Dendritic cell treated with granulocyte-macrophage colony-stimulating factor and Interleukin-4, amounts not matched to agents 40 ng/mL and 50 ng/mL, for 4 days (primary cell): Measurements from ENCODE around the gene C9orf78.

Experiments
- H3K27ac Mint-ChIP-seq: one replicate; pipeline ENCODE4 v1.8.0; 2022; ENCODE audit warnings: mild to moderate bottlenecking, mixed read lengths
- H3K27me3 Mint-ChIP-seq: one replicate; pipeline ENCODE4 v1.8.0; 2022; ENCODE audit warnings: mild to moderate bottlenecking, mixed read lengths
- H3K36me3 Mint-ChIP-seq: one replicate; pipeline ENCODE4 v1.8.0; 2022; ENCODE audit warnings: low read depth, mixed read lengths
- H3K4me1 Mint-ChIP-seq: one replicate; pipeline ENCODE4 v1.8.0; 2022; ENCODE audit warnings: low read depth, mixed read lengths
- H3K4me3 Mint-ChIP-seq: one replicate; pipeline ENCODE4 v1.8.0; 2022; ENCODE audit warnings: mild to moderate bottlenecking, moderate library complexity, mixed read lengths
- H3K9me3 Mint-ChIP-seq: one replicate; pipeline ENCODE4 v1.8.0; 2022; ENCODE audit warnings: mixed read lengths
- intact Hi-C: fragments of 100-400 bp; cut with micrococcal nuclease; formaldehyde crosslinking; loops from one replicate; pipeline ENCODE4 v1.15.0; 2022

The C9orf78 gene

DNA sequence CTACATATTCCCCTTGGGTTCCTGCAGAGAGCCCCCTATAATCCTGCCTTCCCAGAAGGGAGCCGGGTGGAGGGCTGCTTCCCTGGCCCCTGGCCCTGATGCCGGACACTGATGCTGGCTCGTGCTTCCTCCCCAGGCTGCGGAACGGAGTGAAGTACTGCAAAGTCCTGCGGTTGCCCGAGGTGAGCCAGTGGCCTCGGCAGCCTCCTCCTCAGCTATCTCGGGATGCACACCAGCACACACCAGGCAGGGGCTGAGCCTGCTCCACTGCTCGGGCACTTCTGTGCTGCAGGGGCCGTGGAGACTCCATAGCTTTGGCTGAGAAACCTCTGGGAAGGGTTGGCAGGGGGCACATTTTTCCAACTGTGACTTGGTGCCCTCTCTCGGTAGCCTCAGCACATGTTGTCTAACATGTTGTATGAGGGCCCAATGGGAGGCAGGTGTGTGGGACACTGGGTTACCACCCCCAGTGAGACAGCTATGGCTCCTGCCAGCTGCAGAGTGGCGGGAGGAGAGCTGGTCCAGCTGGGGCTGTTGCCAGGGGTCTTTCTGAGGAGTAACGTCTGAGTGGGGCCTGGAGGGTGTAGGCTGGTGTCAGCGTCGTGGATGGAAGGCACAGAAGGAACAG is 38.6 kb upstream of the C9orf78 start:
- no peak overlapping the region for H3K4me3 Mint-ChIP-seq
- no peaks in the 10 kb centered on the region for H3K9me3 Mint-ChIP-seq
- no peak overlapping the region for H3K27ac Mint-ChIP-seq
- intact Hi-C loops = no loop called here
- no peaks in the 10 kb centered on the region for H3K27me3 Mint-ChIP-seq
- H3K36me3 Mint-ChIP-seq = peaks cover 29% of the 10 kb centered on the region
- H3K4me1 Mint-ChIP-seq = no peaks in the 10 kb centered on the region

DNA sequence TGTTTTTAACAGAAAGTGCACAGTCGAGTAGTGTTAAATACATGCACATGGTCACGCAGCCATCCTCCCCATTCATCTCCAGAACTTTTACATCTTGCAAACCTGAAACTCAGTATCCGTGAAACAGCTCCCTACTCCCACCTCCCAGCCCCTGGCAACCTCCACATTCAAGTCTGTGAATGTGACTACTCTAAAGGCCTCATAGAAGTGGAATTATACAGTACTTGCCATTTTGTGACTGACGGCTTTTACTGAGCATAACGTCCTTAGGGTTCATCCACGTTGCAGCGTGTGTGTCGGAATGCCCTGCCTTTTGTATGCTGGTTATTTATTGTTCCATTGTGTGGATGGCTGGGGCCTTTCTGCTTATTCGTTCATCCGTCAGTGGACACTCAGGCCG is 36.0 kb upstream of the C9orf78 start:
- intact Hi-C loops = no loop called here
- H3K27ac Mint-ChIP-seq = no peak overlapping the region
- H3K4me1 Mint-ChIP-seq = peaks cover 8% of the 10 kb centered on the region
- no peak overlapping the region for H3K4me3 Mint-ChIP-seq
- no peaks in the 10 kb centered on the region for H3K9me3 Mint-ChIP-seq
- peaks cover 55% of the 10 kb centered on the region for H3K36me3 Mint-ChIP-seq
- no peaks in the 10 kb centered on the region for H3K27me3 Mint-ChIP-seq

DNA sequence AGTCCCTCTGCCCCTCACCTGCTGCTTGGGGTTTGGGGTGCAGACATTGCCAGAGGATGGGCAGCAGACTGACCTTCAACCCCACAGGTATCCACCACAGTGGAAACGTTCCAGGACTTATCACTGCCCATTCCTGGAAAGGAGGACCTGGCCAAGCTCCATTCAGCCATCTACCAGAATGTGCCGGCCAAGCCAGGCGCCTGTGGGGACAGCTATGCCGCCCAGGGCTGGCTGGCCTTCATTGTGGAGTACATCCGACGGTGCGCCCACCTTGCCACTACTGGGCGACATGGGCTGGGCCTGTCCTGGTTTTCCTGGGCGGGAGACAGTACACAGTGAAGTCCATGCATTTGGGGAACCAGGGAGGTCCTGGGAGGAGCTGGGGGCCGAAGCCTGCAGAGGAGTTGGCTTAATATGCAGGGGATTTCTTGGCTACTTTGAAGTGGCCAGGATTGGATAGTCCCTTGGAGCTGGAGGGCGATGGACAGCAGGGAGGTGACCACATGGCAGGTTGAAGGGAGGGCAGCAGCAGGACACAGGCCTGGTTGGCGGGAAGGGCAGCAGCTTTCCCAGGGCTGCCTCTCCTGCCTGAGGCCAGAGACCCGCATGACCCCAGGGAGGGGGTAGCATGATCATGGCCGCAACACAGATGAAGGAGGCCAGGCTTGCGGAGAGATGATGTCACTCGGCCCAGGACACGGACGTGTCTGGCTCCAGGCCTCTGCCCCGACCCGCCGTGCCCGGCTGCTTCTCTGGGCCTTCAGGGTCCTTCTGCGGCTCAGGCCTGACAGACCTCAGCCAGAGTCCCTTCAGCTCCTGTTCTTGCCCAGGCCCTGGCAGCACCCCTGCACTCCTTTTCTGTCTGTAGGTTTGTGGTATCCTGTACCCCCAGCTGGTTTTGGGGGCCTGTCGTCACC is 34.8 kb upstream of the C9orf78 start:
- no peak overlapping the region for H3K27ac Mint-ChIP-seq
- H3K4me3 Mint-ChIP-seq = no peak overlapping the region
- H3K4me1 Mint-ChIP-seq = peaks cover 19% of the 10 kb centered on the region
- no peaks in the 10 kb centered on the region for H3K9me3 Mint-ChIP-seq
- no peaks in the 10 kb centered on the region for H3K27me3 Mint-ChIP-seq
- intact Hi-C loops = no loop called here
- H3K36me3 Mint-ChIP-seq = peaks cover 65% of the 10 kb centered on the region

DNA sequence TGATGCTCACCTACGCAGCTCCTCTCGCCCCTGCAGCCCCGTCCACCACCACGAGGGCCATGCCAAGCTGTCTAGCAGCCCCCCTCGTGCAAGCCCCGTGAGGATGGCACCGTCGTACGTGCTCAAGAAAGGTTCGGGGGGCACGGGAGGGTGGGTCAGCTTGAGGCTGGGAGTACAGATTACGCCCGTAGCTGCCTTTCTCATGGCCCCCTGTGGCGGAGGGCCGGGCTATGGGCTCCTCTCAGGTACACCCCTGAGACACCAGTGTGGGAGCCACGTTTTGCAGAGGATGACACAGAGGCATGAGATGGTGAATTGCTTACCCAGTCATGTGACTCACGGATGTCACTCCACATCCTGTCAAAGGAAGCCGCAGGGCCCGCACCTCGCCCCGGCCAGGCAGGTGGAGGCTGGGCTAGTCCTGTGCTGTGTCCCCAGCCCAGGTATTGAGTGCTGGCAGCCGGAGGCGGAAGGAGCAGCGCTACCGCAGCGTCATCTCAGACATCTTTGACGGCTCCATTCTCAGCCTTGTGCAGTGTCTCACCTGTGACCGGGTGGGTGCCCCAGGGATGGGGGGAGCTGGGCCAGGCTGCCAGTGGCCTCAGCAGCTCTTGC is 33.9 kb upstream of the C9orf78 start:
- intact Hi-C loops = no loop called here
- H3K36me3 Mint-ChIP-seq = peaks cover 73% of the 10 kb centered on the region
- no peaks in the 10 kb centered on the region for H3K9me3 Mint-ChIP-seq

DNA sequence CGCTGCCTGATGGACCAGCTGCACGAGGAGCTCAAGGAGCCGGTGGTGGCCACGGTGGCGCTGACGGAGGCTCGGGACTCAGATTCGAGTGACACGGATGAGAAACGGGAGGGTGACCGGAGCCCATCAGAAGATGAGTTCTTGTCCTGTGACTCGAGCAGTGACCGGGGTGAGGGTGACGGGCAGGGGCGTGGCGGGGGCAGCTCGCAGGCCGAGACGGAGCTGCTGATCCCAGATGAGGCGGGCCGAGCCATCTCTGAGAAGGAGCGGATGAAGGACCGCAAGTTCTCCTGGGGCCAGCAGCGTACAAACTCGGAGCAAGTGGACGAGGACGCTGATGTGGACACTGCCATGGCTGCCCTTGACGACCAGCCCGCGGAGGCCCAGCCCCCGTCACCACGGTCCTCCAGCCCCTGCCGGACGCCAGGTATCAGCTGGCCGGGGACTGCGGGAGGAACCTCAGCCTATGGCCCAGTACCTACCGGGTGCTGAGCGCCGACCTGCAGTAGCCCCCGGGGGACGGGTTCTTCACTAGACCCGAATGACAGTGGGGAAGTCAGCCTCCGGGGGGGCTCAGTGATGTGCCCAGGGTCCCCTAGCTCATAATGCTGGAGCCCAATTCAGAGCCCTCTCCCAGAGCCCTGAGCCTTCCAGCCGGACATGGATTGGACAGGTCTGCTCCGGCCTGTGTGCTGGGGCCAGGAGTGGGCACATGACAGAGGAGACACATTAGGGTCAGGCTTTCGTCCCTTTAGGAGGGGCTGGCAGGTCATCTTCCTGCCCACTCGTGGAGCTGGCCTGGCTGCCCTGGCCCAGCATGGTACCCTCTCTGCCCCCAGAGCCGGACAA is 33.2 kb upstream of the C9orf78 start:
- no peak overlapping the region for H3K27ac Mint-ChIP-seq
- no peaks in the 10 kb centered on the region for H3K27me3 Mint-ChIP-seq
- H3K36me3 Mint-ChIP-seq = peaks cover 80% of the 10 kb centered on the region
- H3K9me3 Mint-ChIP-seq = no peaks in the 10 kb centered on the region
- H3K4me3 Mint-ChIP-seq = no peak overlapping the region
- intact Hi-C loops = no loop called here
- peaks cover 19% of the 10 kb centered on the region for H3K4me1 Mint-ChIP-seq

More for the DNA sequence above, 33.9 kb upstream of the C9orf78 start:
- Mint-ChIP-seq H3K27ac (no peak overlapping the region), H3K4me3 (no peak overlapping the region), H3K27me3 (no peaks in the 10 kb centered on the region), H3K4me1 (peaks cover 19% of the 10 kb centered on the region)

DNA sequence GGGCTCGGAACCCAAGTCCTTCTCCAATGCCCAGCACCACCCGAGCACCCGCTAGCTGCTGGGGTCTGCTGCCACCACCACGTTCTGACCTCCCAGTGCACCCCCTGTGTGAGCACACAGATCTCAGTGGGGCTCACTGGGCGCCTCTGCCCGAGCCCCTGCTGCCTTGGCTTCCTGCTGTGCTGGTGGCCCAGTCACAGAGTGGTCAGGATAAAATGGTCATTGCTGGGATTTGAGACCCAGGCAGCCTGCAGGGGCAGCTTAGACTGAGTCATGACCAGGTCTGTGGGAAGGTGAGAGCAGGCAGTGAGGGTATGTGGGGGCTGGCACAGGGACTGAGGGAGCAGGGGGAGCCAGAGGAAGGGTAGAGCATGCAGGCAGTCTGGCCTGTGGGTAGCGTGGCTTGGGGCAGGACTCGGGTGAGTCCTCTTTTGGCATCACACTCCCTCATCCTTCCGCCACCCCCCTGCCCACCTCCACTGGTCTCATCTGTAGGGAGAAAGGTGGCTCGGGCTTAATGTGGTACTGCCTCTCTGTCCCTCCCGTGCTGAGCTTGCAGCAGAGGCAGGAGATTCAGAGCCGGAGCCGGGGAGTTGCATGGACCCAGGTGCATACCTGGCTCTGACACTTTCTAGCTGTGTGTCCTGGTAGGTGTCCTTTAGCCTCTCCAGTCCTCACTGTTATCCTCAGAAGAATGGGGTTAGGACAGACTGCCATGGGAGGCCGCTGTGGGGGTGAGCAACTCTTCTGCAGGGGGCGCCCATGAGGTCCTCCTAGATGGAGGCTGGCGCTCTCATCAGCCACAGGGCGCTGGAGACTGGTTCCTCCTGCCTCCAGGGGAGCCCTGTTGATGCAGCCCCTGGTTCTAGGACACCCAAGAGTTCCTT is 32.3 kb upstream of the C9orf78 start:
- intact Hi-C loops = no loop called here
- Mint-ChIP-seq H3K27ac (no peak overlapping the region), H3K36me3 (peaks cover 89% of the 10 kb centered on the region), H3K9me3 (no peaks in the 10 kb centered on the region), H3K27me3 (no peaks in the 10 kb centered on the region), H3K4me3 (no peak overlapping the region), H3K4me1 (peaks cover 19% of the 10 kb centered on the region)

DNA sequence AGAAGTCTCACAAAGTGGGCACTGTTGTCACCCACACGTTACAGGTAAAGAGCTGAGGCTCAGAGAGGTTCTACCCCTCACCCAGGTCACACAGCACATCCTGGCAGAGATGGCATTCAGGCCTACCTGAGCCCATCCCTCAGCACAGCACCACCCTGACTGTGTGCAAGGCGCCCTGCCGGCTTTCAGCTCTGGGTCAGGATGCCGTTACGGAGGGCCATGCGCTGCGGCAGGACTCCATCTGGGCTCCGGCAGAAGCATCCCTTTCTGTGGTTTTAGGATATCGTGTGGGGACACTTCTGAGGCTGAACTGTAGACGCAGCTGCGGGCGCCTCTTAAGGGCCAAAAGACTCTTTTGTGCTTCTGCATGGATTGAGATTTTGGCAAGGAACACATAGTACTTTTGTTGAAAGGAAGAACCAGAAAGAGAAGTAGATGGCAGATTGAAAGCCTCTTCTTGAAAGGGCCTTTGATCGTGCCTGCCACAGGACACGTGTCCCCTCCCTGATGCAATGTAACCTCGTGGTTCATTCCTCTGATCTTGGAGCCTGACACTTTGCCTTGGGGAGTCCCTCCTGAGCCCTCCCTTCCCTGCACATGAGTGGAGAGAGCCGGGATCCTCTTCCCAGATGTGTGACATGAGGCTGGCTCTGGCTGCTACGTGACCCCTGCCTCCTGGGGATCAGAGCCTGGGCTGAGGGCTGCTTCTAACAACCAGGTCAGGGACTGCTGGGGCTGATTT is 31.5 kb upstream of the C9orf78 start:
- H3K27ac Mint-ChIP-seq = no peak overlapping the region
- intact Hi-C loops = no loop called here
- peaks cover 19% of the 10 kb centered on the region for H3K4me1 Mint-ChIP-seq
- peaks cover 96% of the 10 kb centered on the region for H3K36me3 Mint-ChIP-seq
- H3K4me3 Mint-ChIP-seq = no peak overlapping the region
- H3K9me3 Mint-ChIP-seq = no peaks in the 10 kb centered on the region
- no peaks in the 10 kb centered on the region for H3K27me3 Mint-ChIP-seq

DNA sequence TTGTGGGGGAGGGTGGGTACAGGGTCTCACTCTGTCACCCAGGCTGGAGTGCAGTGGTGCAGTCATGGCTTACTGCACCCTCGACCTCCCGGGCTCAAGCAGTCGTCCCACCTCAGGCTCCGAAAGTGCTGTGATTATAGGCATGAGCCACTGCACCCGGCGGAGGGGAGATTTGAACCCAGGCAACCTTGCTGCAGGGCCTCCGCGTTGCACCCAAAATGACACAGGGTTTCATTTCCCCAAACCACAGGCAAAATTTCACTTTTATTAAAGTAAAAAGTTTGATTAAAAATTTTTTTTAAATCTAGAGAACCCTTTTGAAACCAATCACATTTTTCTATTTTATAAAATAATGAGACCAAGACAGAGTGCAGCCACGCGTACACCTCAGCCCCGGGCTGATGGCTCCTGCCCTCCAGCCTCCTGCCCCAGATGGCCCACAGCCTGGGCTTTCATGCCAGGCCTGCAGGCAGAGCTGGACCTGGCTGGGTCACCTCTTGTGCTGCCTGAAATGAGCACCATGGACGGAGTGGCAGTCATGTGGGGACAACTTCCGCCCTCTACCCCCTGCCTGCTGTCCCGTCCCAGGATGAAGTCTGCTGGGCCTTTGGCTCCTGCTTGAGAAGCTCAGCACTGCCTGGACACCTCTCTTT is 30.7 kb upstream of the C9orf78 start:
- Mint-ChIP-seq H3K4me3 (no peak overlapping the region), H3K9me3 (no peaks in the 10 kb centered on the region), H3K27me3 (no peaks in the 10 kb centered on the region), H3K36me3 (peaks cover 96% of the 10 kb centered on the region), H3K4me1 (peaks cover 19% of the 10 kb centered on the region), H3K27ac (no peak overlapping the region)
- intact Hi-C loops = no loop called here

DNA sequence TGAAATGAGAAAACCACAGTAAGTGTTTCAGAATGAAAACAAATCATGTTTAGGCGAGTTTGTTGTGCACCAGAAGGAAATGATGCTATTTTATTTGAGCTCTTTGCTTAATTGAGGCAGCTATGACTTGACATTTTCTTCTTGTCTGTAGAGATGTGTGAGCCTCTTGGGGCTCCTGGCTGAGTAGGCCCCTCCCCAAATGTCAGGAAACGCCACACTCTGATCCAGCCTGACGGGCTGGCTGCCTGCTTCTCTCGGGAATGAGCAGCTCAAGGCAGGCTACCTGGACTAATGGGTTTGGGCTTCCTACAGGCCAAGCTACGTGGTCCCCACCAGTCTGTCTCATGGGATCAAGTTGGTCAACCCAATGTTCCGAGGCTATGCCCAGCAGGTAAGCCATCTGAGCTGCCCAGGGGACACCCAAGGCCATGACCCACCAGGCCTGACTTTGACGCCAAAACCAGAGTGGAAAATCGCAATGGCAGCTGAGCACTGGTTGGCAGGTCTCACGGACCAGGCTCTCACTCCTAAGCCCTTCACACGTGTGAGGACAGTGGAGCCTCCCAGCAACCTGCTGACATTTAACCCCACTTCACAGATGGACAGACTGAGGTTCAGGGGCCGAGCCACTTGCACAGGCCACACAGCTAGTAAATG is 30.0 kb upstream of the C9orf78 start:
- H3K27ac Mint-ChIP-seq = no peak overlapping the region
- peaks cover 95% of the 10 kb centered on the region for H3K36me3 Mint-ChIP-seq
- H3K4me3 Mint-ChIP-seq = no peak overlapping the region
- H3K4me1 Mint-ChIP-seq = peaks cover 19% of the 10 kb centered on the region
- H3K9me3 Mint-ChIP-seq = no peaks in the 10 kb centered on the region
- intact Hi-C loops = no loop called here
- H3K27me3 Mint-ChIP-seq = no peaks in the 10 kb centered on the region

DNA sequence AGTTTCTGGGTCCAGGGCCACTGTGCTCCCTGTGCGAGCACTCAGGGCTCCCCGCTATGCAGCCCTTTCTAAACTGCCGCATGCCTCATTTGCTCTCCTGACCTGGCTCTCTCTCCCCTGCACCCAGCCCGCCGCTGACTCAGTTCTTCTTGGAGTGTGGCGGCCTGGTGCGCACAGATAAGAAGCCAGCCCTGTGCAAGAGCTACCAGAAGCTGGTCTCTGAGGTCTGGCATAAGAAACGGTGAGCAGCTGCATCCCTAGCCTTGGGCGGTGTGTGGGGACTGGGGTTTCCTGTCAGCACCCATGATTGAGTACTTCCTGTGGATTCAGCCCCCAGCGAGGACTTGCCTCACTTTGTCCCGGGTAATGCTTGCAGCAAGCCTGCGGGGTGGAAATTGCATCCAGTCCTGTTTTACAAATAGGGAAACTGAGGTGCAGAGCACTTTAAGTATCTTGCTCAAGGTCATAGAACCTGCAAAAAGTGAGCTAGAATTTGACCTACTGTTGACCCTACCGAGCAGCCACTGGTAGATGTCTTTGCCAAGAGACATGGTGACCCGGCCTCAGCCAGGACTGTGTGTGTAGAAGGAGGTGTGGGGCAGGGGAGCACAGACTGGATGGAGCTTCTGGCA is 28.1 kb upstream of the C9orf78 start:
- Mint-ChIP-seq H3K36me3 (peaks cover 91% of the 10 kb centered on the region), H3K9me3 (no peaks in the 10 kb centered on the region), H3K27ac (no peak overlapping the region), H3K4me1 (peaks cover 19% of the 10 kb centered on the region), H3K4me3 (no peak overlapping the region), H3K27me3 (no peaks in the 10 kb centered on the region)
- intact Hi-C loops = no loop called here

DNA sequence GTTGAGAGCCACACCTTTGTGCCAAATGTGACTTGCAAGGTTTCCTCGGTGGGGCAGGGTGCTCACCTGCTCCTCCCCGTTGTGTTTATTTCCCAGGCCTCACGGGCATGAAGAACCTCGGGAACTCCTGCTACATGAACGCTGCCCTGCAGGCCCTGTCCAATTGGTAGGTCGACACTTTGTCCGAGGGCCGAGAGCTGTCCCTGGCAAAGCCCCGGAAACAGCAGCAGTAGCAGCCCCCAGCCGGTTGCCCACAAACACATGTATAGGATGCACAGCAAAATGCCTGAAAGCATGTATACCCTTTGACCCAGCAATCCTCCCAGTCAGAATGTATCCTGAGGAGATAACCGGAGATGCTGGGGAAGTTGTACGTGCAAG is 26.4 kb upstream of the C9orf78 start:
- peaks cover 91% of the 10 kb centered on the region for H3K36me3 Mint-ChIP-seq
- H3K9me3 Mint-ChIP-seq = no peaks in the 10 kb centered on the region
- peaks cover 15% of the 10 kb centered on the region for H3K4me1 Mint-ChIP-seq
- intact Hi-C loops = no loop called here
- no peaks in the 10 kb centered on the region for H3K27me3 Mint-ChIP-seq
- no peak overlapping the region for H3K4me3 Mint-ChIP-seq
- H3K27ac Mint-ChIP-seq = no peak overlapping the region
